GM10266 (cell line): ENCODE data around the gene APOC4.
"Not testable (repeated sequence)": the region's sequence is repeated elsewhere in the genome, so short reads cannot be mapped to it uniquely, and the experiment has no call there.

Experiments
- DNase-seq: peaks from one replicate; pipeline ENCODE4 v3.0.0; 2012; ENCODE audit errors: extremely low spot score
- CTCF ChIP-seq: IDR thresholded peaks from 2 replicates; pipeline ENCODE4 v1.5.1; 2012; ENCODE audit warnings: mild to moderate bottlenecking, low read depth; ENCODE audit not compliant: control insufficient read depth, insufficient read depth; ENCODE audit errors: missing control alignments

Gene APOC4

GRCh38 chr19:44961821-44962220, 19.8 kb downstream of the APOC4 start:
- no peak for TF ChIP-seq CTCF
- no peak for DNase-seq

GRCh38 chr19:44968118-44968517, 26.1 kb downstream of the APOC4 start:
- no peak for DNase-seq
- no peak for TF ChIP-seq CTCF

GRCh38 chr19:44968670-44969069, 26.6 kb downstream of the APOC4 start:
- no peak for DNase-seq
- TF ChIP-seq CTCF: no peak

- no peak for TF ChIP-seq CTCF
- no peak for DNase-seq
Observed at GRCh38 chr19:44969437-44969836, 27.4 kb downstream of the APOC4 start.

GRCh38 chr19:44971451-44971850, 29.4 kb downstream of the APOC4 start:
- not testable (repeated sequence) for DNase-seq

GRCh38 chr19:44972802-44973201, 30.8 kb downstream of the APOC4 start:
- no peak for DNase-seq
- no peak for TF ChIP-seq CTCF

- no peak for TF ChIP-seq CTCF
- no peak for DNase-seq
Observed at GRCh38 chr19:44973982-44974735, 32.1 kb downstream of the APOC4 start.

GRCh38 chr19:44974857-44975256, 32.8 kb downstream of the APOC4 start:
- DNase-seq: no peak
- no peak for TF ChIP-seq CTCF
